Endothelial cell of umbilical vein (primary cell): Measurements from ENCODE around the gene GANC. TPM values are rescaled to one million over a fixed set of nuclear protein-coding genes. Genes with fewer than 3 reads are reported as not detected.

Experiments
- BruUV-seq: library from RNA; stranded (reverse); fragments of 400-500 nt; replicated peaks from 2 replicates; lab custom pipeline; 2021; lab: Mats Ljungman, UMichigan
- CTCF ChIA-PET: fragments of 300-600, 350-600 bp; sonication (Branson Sonifier 250); formaldehyde crosslinking; loops from one replicate; lab custom pipeline; 2021; ENCODE audit warnings: antibody characterized with exemption, inconsistent platforms; lab: Charles Lee
- POLR2A ChIA-PET: fragments of 300-600, 350-600 bp; sonication (Branson Sonifier 250); formaldehyde crosslinking; loops from one replicate; lab custom pipeline; 2021; ENCODE audit warnings: antibody characterized with exemption, inconsistent platforms; lab: Charles Lee
- DNase-seq: peaks from one replicate; pipeline ENCODE4 v3.0.0-alpha.2; 2011; ENCODE audit warnings: low read depth, low spot score
- FAIRE-seq: peaks from 2 replicates; lab custom pipeline; 2011; peaks lifted over from hg19 to GRCh38; lab: Jason Lieb, UNC
- H2AFZ ChIP-seq: 2 replicates; pipeline ENCODE4 v1.6.0; 2012; ENCODE audit warnings: low read depth, low read length, control low read depth, inconsistent platforms
- H3K27ac ChIP-seq: 2 replicates; pipeline ENCODE4 v1.5.1; 2011; ENCODE audit warnings: low read depth, mild to moderate bottlenecking, control low read depth, low read length, moderate library complexity; ENCODE audit not compliant: insufficient read depth
- H3K27me3 ChIP-seq, 2 experiments: 2 replicates each; pipeline versions ENCODE4 v1.6.0 to v1.6.1; 2011; ENCODE audit warnings: low read length in 2 of 2, mixed read lengths in 1 of 2; ENCODE audit not compliant: control insufficient read depth in 2 of 2, insufficient read depth in 2 of 2
- H3K36me3 ChIP-seq, 2 experiments: 2 replicates in 1 of 2; 3 replicates in 1 of 2; pipeline ENCODE4 v1.5.1; 2011; ENCODE audit warnings: low read length in 2 of 2, mild to moderate bottlenecking in 1 of 2, moderate library complexity in 1 of 2; ENCODE audit not compliant: control insufficient read depth in 2 of 2, insufficient read depth in 2 of 2; ENCODE audit errors: extremely low read depth in 1 of 2
- H3K4me1 ChIP-seq: 3 replicates; pipeline ENCODE4 v1.5.1; 2011; ENCODE audit warnings: mild to moderate bottlenecking, low read length; ENCODE audit not compliant: control insufficient read depth, insufficient read depth; ENCODE audit errors: extremely low read depth
- H3K4me2 ChIP-seq: 2 replicates; pipeline ENCODE4 v1.6.1; 2011; ENCODE audit warnings: low read length, control low read depth, mixed read lengths; ENCODE audit not compliant: insufficient read depth
- H3K4me3 ChIP-seq, 3 experiments: fragments of 200-600 bp in 1 of 3; sonication (generic), shearing (Covaris generic) in 1 of 3; replicated peaks in 1 of 3; 2 replicates each; pipeline ENCODE4 v1.5.1; 2011 to 2016; ENCODE audit warnings: control low read depth in 3 of 3, low read length in 3 of 3, mild to moderate bottlenecking in 2 of 3, inconsistent platforms in 1 of 3, low read depth in 1 of 3, moderate library complexity in 1 of 3; ENCODE audit not compliant: insufficient read depth in 1 of 3
- H3K79me2 ChIP-seq: 2 replicates; pipeline ENCODE4 v1.6.0; 2012; ENCODE audit warnings: low read length, inconsistent platforms; ENCODE audit not compliant: control insufficient read depth, insufficient read depth
- H3K9ac ChIP-seq: replicated peaks from 2 replicates; pipeline ENCODE3; 2011; ENCODE audit warnings: low read length, control low read depth; ENCODE audit not compliant: insufficient read depth; ENCODE audit errors: extremely low read depth
- H3K9me1 ChIP-seq: replicated peaks from 3 replicates; pipeline ENCODE4 v1.6.0; 2011; ENCODE audit warnings: mild to moderate bottlenecking, low read length; ENCODE audit not compliant: control insufficient read depth, insufficient read depth; ENCODE audit errors: extremely low read depth
- H3K9me3 ChIP-seq: replicated peaks from 2 replicates; pipeline ENCODE4 v1.5.1; 2012; ENCODE audit warnings: low read length, inconsistent platforms; ENCODE audit not compliant: control insufficient read depth, insufficient read depth
- H4K20me1 ChIP-seq: replicated peaks from 2 replicates; pipeline ENCODE3; 2011; ENCODE audit warnings: mild to moderate bottlenecking, low read length; ENCODE audit not compliant: control insufficient read depth, insufficient read depth; ENCODE audit errors: extremely low read depth
- EZH2 ChIP-seq: IDR thresholded peaks from 2 replicates; pipeline ENCODE4 v1.6.1; 2012; ENCODE audit warnings: borderline replicate concordance, low read depth, mild to moderate bottlenecking, moderate library complexity, low read length, inconsistent platforms; ENCODE audit not compliant: severe bottlenecking
- FOS ChIP-seq: IDR thresholded peaks from 2 replicates; pipeline ENCODE4 v1.6.1; 2011; ENCODE audit warnings: mild to moderate bottlenecking, low read length, moderate library complexity, borderline replicate concordance; ENCODE audit not compliant: insufficient read depth
- GATA2 ChIP-seq: IDR thresholded peaks from 2 replicates; pipeline ENCODE4 v1.7.0; 2011; ENCODE audit warnings: low read depth, mild to moderate bottlenecking, moderate library complexity, mixed read lengths, low read length; ENCODE audit not compliant: insufficient read length, insufficient read depth
- JUN ChIP-seq: IDR thresholded peaks from 2 replicates; pipeline ENCODE4 v1.6.1; 2011; ENCODE audit warnings: borderline replicate concordance, low read depth; ENCODE audit not compliant: insufficient read length, insufficient read depth
- MYC ChIP-seq: IDR thresholded peaks from one replicate; pipeline ENCODE4 v1.6.1; 2011; ENCODE audit warnings: mild to moderate bottlenecking, low read depth, low read length
- POLR2A ChIP-seq: IDR thresholded peaks from 2 replicates; pipeline ENCODE4 v1.6.1; 2012; ENCODE audit warnings: low read depth, mild to moderate bottlenecking, control low read depth, low read length
- POLR2AphosphoS5 ChIP-seq: IDR thresholded peaks from 2 replicates; pipeline ENCODE4 v1.6.1; 2012; ENCODE audit warnings: low read depth, mild to moderate bottlenecking, control low read depth, low read length, moderate library complexity; ENCODE audit not compliant: insufficient read depth
- dilution Hi-C: fragments of 300-500 bp; cut with MboI; formaldehyde crosslinking; loops from one replicate; pipeline ENCODE4 v1.15.0; 2019; ENCODE audit warnings: low sequenced_read_pairs; ENCODE audit not compliant: extremely low pct_ligation_motif_present
- intact Hi-C: fragments of 100-400 bp; cut with micrococcal nuclease; formaldehyde crosslinking; loops from one replicate; pipeline ENCODE4 v1.10.0; 2022
- polyA plus RNA-seq, 4 experiments: library from polyadenylated mRNA; depleted of rRNA in 3 of 4; stranded (reverse) in 3 of 4; unstranded in 1 of 4; fragments of >200 nt; gene quantifications; 2 replicates each; pipeline versions ENCODE4 v1.2.1 to v1.2.3, GENCODE V29; 2011 to 2012; ENCODE audit warnings: missing spikeins in 1 of 4
- total RNA-seq: library from RNA; stranded (reverse); gene quantifications from 2 replicates; pipeline ENCODE4 v1.2.3, GENCODE V29; 2021
- TF ChIP-seq, protein P1 (sequence below), 2 donors: IDR thresholded peaks; 1 replicate in 1 of 2; 2 replicates in 1 of 2; pipeline ENCODE4 v1.5.1; 2011; ENCODE audit warnings: low read length in 2 of 2, mild to moderate bottlenecking in 2 of 2, moderate library complexity in 2 of 2, control low read depth in 1 of 2, inconsistent platforms in 1 of 2, low read depth in 1 of 2; ENCODE audit not compliant: insufficient read depth in 1 of 2; ENCODE audit errors: extremely low read depth in 1 of 2

GANC gene
- total and polyA plus RNA-seq, 2 donors (not counting 3 experiments of a cell fraction or from before 2014, with no cell fraction given): 8.5 to 17.8 TPM

- DNase-seq (no peak), FAIRE-seq (no peak)
- Histone ChIP-seq H3K27me3 (no peaks in the 10 kb centered on the region), H2AFZ (no peak overlapping the region), H3K36me3 (peaks cover 0 to 2% of the 10 kb centered on the region in 2 experiments), H3K79me2 (no peaks in the 10 kb centered on the region), H3K4me3 (no peak overlapping the region), H3K4me1 (no peaks in the 10 kb centered on the region), H3K4me2 (no peak overlapping the region), H3K9ac (no peak overlapping the region), H3K9me1 (no peaks in the 10 kb centered on the region), H3K27ac (no peak overlapping the region), H4K20me1 (no peaks in the 10 kb centered on the region), H3K9me3 (no peaks in the 10 kb centered on the region)
- no TSS peak for BruUV-seq
- ChIA-PET POLR2A (no interaction called here), CTCF (interaction anchor here (0.8 to 2.1 kb wide), 3 partner anchors 11 to 132 kb away, joined by 3 to 5 read pairs (median 4); no protein-coding TSS in a partner anchor)
- intact Hi-C loops (no loop called here), dilution Hi-C loops (no loop called here)
- TF ChIP-seq MYC: no peak
- no peak for TF ChIP-seq FOS
These were observed 19.7 kb upstream of the GANC start for GRCh38 chr15:42253300-42253699.

DNA sequence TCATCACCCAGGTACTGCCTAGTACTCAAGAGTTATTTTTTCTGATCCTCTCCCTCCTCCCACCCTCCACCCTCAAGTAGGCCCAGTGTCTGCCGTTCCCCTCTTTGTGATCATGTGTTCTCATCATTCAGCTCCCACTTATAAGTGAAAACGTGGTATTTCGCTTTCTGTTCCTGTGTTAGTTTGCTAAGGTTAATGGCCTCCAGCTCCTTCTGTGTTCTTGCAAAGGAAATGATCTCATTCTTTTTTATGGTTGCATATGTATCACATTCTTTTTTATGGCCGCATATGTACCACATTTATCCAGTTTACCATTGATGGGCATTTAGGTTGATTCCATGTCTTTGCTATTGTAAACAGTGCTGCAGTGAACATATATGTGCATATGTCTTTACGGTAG, 8.2 kb upstream of the GANC start:
- Histone ChIP-seq H2AFZ (no peak overlapping the region), H3K27me3 (no peaks in the 10 kb centered on the region), H3K9me1 (no peaks in the 10 kb centered on the region), H3K4me1 (no peaks in the 10 kb centered on the region), H3K36me3 (peaks cover 5 to 18% of the 10 kb centered on the region in 2 experiments), H3K9me3 (no peaks in the 10 kb centered on the region), H3K4me2 (no peak overlapping the region), H3K9ac (no peak overlapping the region), H4K20me1 (no peaks in the 10 kb centered on the region), H3K27ac (no peak overlapping the region), H3K79me2 (peaks cover 23% of the 10 kb centered on the region), H3K4me3 (no peak overlapping the region)
- FAIRE-seq: no peak
- ChIA-PET CTCF (interaction anchor here (0.9 to 1.7 kb wide), 2 partner anchors 45 to 120 kb away, joined by 3 to 4 read pairs; no protein-coding TSS in a partner anchor), POLR2A (interaction anchor here (0.7 kb wide), 1 partner anchor 9 kb away, joined by 3 read pairs; the partner anchor contains the start of gene TMEM87A)
- intact Hi-C loops: no loop called here
- TF ChIP-seq JUN (peak; percentile 21), FOS (no peak), POLR2A (no peak), EZH2 (no peak), POLR2AphosphoS5 (no peak), GATA2 (no peak), MYC (no peak)
- TF ChIP-seq, protein P1, sequence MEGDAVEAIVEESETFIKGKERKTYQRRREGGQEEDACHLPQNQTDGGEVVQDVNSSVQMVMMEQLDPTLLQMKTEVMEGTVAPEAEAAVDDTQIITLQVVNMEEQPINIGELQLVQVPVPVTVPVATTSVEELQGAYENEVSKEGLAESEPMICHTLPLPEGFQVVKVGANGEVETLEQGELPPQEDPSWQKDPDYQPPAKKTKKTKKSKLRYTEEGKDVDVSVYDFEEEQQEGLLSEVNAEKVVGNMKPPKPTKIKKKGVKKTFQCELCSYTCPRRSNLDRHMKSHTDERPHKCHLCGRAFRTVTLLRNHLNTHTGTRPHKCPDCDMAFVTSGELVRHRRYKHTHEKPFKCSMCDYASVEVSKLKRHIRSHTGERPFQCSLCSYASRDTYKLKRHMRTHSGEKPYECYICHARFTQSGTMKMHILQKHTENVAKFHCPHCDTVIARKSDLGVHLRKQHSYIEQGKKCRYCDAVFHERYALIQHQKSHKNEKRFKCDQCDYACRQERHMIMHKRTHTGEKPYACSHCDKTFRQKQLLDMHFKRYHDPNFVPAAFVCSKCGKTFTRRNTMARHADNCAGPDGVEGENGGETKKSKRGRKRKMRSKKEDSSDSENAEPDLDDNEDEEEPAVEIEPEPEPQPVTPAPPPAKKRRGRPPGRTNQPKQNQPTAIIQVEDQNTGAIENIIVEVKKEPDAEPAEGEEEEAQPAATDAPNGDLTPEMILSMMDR (IDR thresholded peaks at IDR 0.05; ENCODE audit: extremely low read depth in 1 of 2, insufficient read depth in 1 of 2, low read depth in 1 of 2, low read length in 2 of 2): no peak
- dilution Hi-C loops: no loop called here
- no TSS peak for BruUV-seq
- DNase-seq: peak; percentile 11
